ENCODE results near the gene PPIB.
"Not testable (repeated sequence)": the region's sequence is repeated elsewhere in the genome, so short reads cannot be mapped to it uniquely, and the experiment has no call there.

PPIB gene

GRCh38 chr15:64111679-64112050, 51.2 kb downstream of the PPIB start:
- Histone ChIP-seq H3K4me3 (replicated peaks; ENCODE audit: insufficient read depth, low read length) (no peak overlapping the region), H3K27me3 (ENCODE audit: insufficient read depth, poor library complexity, severe bottlenecking) (no peaks in the 10 kb centered on the region), H3K27ac (replicated peaks) (no peak overlapping the region)
- no peak for DNase-seq (ENCODE audit: low read depth in 1 of 2, low spot score in 1 of 2)
- TF ChIP-seq GABPA (IDR thresholded peaks at IDR 0.05; ENCODE audit: low read depth) (no peak), SPI1 (IDR thresholded peaks at IDR 0.05; ENCODE audit: borderline replicate concordance, low read depth) (no peak), POLR2AphosphoS5 (IDR thresholded peaks at IDR 0.05; ENCODE audit: low read depth) (no peak), REST (IDR thresholded peaks at IDR 0.05; ENCODE audit: insufficient replicate concordance, low read depth) (no peak), CTCF (IDR thresholded peaks at IDR 0.05; ENCODE audit: insufficient read depth, low read length) (no peak)

GRCh38 chr15:64110950-64111678, 51.7 kb downstream of the PPIB start:
- Histone ChIP-seq H3K27ac (replicated peaks) (no peak overlapping the region), H3K27me3 (ENCODE audit: insufficient read depth, poor library complexity, severe bottlenecking) (no peaks in the 10 kb centered on the region)
- no peak for DNase-seq (ENCODE audit: low read depth in 1 of 2, low spot score in 1 of 2)

GRCh38 chr15:64110108-64110701, 52.6 kb downstream of the PPIB start:
- not testable (repeated sequence) for H3K4me3 ChIP-seq (replicated peaks; ENCODE audit: insufficient read depth, low read length); H3K27me3 ChIP-seq (ENCODE audit: insufficient read depth, poor library complexity, severe bottlenecking); H3K27ac ChIP-seq (replicated peaks); DNase-seq (ENCODE audit: low read depth in 1 of 2, low spot score in 1 of 2)

More at GRCh38 chr15:64110950-64111678, 51.7 kb downstream of the PPIB start:
- no peak for TF ChIP-seq REST (IDR thresholded peaks at IDR 0.05; ENCODE audit: insufficient replicate concordance, low read depth)
- H3K4me3 ChIP-seq (replicated peaks; ENCODE audit: insufficient read depth, low read length): no peak overlapping the region

- Histone ChIP-seq H3K4me3 (replicated peaks; ENCODE audit: insufficient read depth, low read length) (no peak overlapping the region), H3K27ac (replicated peaks) (no peak overlapping the region), H3K27me3 (ENCODE audit: insufficient read depth, poor library complexity, severe bottlenecking) (no peaks in the 10 kb centered on the region)
- DNase-seq (ENCODE audit: low read depth in 1 of 2, low spot score in 1 of 2): no peak
- TF ChIP-seq POLR2AphosphoS5 (IDR thresholded peaks at IDR 0.05; ENCODE audit: low read depth): no peak
- TF ChIP-seq CTCF (IDR thresholded peaks at IDR 0.05; ENCODE audit: insufficient read depth, low read length): no peak
- no peak for TF ChIP-seq REST (IDR thresholded peaks at IDR 0.05; ENCODE audit: insufficient replicate concordance, low read depth)
- no peak for TF ChIP-seq SPI1 (IDR thresholded peaks at IDR 0.05; ENCODE audit: borderline replicate concordance, low read depth)
Measured at GRCh38 chr15:64107337-64107736, 55.5 kb downstream of the PPIB start.

Data from HL-60 (cell line).